ENCODE data around the gene ATP10B. TPM values are rescaled to one million over a fixed set of nuclear protein-coding genes. Genes with fewer than 3 reads are reported as not detected.

Gene ATP10B
- polyA plus RNA-seq, 1 donor (not counting 4 experiments of a cell fraction or from before 2014, with no cell fraction given) = 0.25 TPM

DNA sequence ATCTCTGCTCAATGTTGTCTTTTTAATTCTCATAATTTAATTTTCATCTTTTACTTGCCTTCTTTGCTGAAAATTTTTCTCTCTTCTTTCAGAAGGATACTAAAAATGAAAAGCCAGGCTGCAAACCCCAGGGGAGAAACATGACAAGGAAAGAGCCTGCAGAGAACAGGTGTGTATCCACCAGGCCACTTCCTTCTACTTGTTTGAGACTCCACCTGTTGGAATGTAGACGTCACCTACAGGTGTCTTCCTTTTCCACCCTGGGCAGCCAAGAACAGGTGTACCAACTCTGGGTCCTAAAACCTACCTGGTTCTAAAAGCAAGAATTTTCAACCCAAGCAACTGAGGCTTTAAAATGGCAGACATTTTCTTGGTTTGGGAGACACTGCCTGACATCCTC is 166.8 kb downstream of the ATP10B start:
- H3K79me2 ChIP-seq (ENCODE audit: control insufficient read depth, insufficient read depth, low read length) = no peaks in the 10 kb centered on the region
- dilution Hi-C loops (cut with MboI; ENCODE audit: extremely low pct_ligation_motif_present, low sequenced_read_pairs) = no loop called here
- no peak overlapping the region for H2AFZ ChIP-seq (ENCODE audit: control insufficient read depth, low read length)
- no peaks in the 10 kb centered on the region for H3K4me1 ChIP-seq (ENCODE audit: control insufficient read depth, extremely low read depth, insufficient read depth, low read length)
- no peak overlapping the region for H3K27ac ChIP-seq (ENCODE audit: control insufficient read depth, insufficient read depth, low read length)
- DNase-seq (ENCODE audit: low read depth, low spot score) (no peak), FAIRE-seq (no peak)
- TF ChIP-seq, protein P1, sequence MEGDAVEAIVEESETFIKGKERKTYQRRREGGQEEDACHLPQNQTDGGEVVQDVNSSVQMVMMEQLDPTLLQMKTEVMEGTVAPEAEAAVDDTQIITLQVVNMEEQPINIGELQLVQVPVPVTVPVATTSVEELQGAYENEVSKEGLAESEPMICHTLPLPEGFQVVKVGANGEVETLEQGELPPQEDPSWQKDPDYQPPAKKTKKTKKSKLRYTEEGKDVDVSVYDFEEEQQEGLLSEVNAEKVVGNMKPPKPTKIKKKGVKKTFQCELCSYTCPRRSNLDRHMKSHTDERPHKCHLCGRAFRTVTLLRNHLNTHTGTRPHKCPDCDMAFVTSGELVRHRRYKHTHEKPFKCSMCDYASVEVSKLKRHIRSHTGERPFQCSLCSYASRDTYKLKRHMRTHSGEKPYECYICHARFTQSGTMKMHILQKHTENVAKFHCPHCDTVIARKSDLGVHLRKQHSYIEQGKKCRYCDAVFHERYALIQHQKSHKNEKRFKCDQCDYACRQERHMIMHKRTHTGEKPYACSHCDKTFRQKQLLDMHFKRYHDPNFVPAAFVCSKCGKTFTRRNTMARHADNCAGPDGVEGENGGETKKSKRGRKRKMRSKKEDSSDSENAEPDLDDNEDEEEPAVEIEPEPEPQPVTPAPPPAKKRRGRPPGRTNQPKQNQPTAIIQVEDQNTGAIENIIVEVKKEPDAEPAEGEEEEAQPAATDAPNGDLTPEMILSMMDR (optimal IDR thresholded peaks at IDR 0.05 in 1 of 3, IDR thresholded peaks at IDR 0.05 in 1 of 3, conservative IDR thresholded peaks at IDR 0.05 in 1 of 3; ENCODE audit: extremely low read depth in 1 of 3, insufficient read depth in 2 of 3, low read length in 3 of 3) = no peak
- TF ChIP-seq EZH2 (IDR thresholded peaks at IDR 0.05; ENCODE audit: low read length) = no peak
- no peak overlapping the region for H3K4me2 ChIP-seq (ENCODE audit: control insufficient read depth, extremely low read depth, insufficient read depth, low read depth, low read length)
- no peaks in the 10 kb centered on the region for H3K9me3 ChIP-seq (ENCODE audit: control insufficient read depth, low read depth, low read length)
- H3K9ac ChIP-seq (ENCODE audit: control insufficient read depth, extremely low read depth, insufficient read depth, low read length) = no peak overlapping the region
- H3K27me3 ChIP-seq (ENCODE audit: control insufficient read depth, extremely low read depth, insufficient read depth, low read length) = no peaks in the 10 kb centered on the region
- H4K20me1 ChIP-seq (ENCODE audit: control insufficient read depth, extremely low read depth, insufficient read depth, low read length) = no peaks in the 10 kb centered on the region
- no peaks in the 10 kb centered on the region for H3K36me3 ChIP-seq (ENCODE audit: control insufficient read depth in 2 of 2, extremely low read depth in 1 of 2, insufficient read depth in 2 of 2, low read length in 2 of 2)
- H3K4me3 ChIP-seq (ENCODE audit: control insufficient read depth in 2 of 3, extremely low read depth in 1 of 3, insufficient read depth in 2 of 3, low read depth in 1 of 3, low read length in 3 of 3) = no peak overlapping the region
- no peaks in the 10 kb centered on the region for H3K9me1 ChIP-seq (ENCODE audit: control insufficient read depth, extremely low read depth, insufficient read depth, low read length)

GRCh38 chr5:160679567-160680309 is 172.3 kb downstream of the ATP10B start:
- no peak for DNase-seq (ENCODE audit: low read depth, low spot score)
- Histone ChIP-seq H3K9me1 (ENCODE audit: control insufficient read depth, extremely low read depth, insufficient read depth, low read length) (no peaks in the 10 kb centered on the region), H2AFZ (ENCODE audit: control insufficient read depth, low read length) (no peak overlapping the region), H4K20me1 (ENCODE audit: control insufficient read depth, extremely low read depth, insufficient read depth, low read length) (no peaks in the 10 kb centered on the region), H3K27me3 (ENCODE audit: control insufficient read depth, extremely low read depth, insufficient read depth, low read length) (no peaks in the 10 kb centered on the region), H3K36me3 (ENCODE audit: control insufficient read depth in 2 of 2, extremely low read depth in 1 of 2, insufficient read depth in 2 of 2, low read length in 2 of 2) (no peaks in the 10 kb centered on the region), H3K9ac (ENCODE audit: control insufficient read depth, extremely low read depth, insufficient read depth, low read length) (no peak overlapping the region), H3K9me3 (ENCODE audit: control insufficient read depth, low read depth, low read length) (no peaks in the 10 kb centered on the region), H3K4me1 (ENCODE audit: control insufficient read depth, extremely low read depth, insufficient read depth, low read length) (no peaks in the 10 kb centered on the region), H3K27ac (ENCODE audit: control insufficient read depth, insufficient read depth, low read length) (no peak overlapping the region), H3K79me2 (ENCODE audit: control insufficient read depth, insufficient read depth, low read length) (no peaks in the 10 kb centered on the region), H3K4me3 (ENCODE audit: control insufficient read depth in 2 of 3, extremely low read depth in 1 of 3, insufficient read depth in 2 of 3, low read depth in 1 of 3, low read length in 3 of 3) (no peak overlapping the region), H3K4me2 (ENCODE audit: control insufficient read depth, extremely low read depth, insufficient read depth, low read depth, low read length) (no peak overlapping the region)
- dilution Hi-C loops (cut with MboI; ENCODE audit: extremely low pct_ligation_motif_present, low sequenced_read_pairs) = no loop called here
- no peak for FAIRE-seq
- TF ChIP-seq, protein P1 (optimal IDR thresholded peaks at IDR 0.05 in 1 of 3, IDR thresholded peaks at IDR 0.05 in 1 of 3, conservative IDR thresholded peaks at IDR 0.05 in 1 of 3; ENCODE audit: extremely low read depth in 1 of 3, insufficient read depth in 2 of 3, low read length in 3 of 3) = no peak
- TF ChIP-seq EZH2 (IDR thresholded peaks at IDR 0.05; ENCODE audit: low read length) = no peak

All from keratinocyte (primary cell).